Sigmoid colon (tissue), 7 donors: ENCODE measurements around the gene LRP1B. TPM values are rescaled to one million over a fixed set of nuclear protein-coding genes. Genes with fewer than 3 reads are reported as not detected.

Experiments used
- DNase-seq: peaks from one replicate; pipeline ENCODE4 v3.0.0-alpha.2; 2019
- H3K27ac ChIP-seq, 4 donors: fragments of 200-600 bp; sonication (generic); one replicate each; pipeline ENCODE4 v1.5.1; 2016 to 2019; ENCODE audit warnings: mild to moderate bottlenecking in 1 of 4
- H3K27me3 ChIP-seq, 3 donors: fragments of 200-600 bp; sonication (generic); one replicate each; pipeline ENCODE4 v1.5.1; 2019; ENCODE audit warnings: mild to moderate bottlenecking in 1 of 3
- H3K36me3 ChIP-seq, 4 donors: fragments of 200-600 bp; sonication (generic); one replicate each; pipeline ENCODE4 v1.5.1; 2016 to 2019
- H3K4me1 ChIP-seq, 4 donors: fragments of 200-600 bp; sonication (generic); one replicate each; pipeline ENCODE4 v1.5.1; 2017 to 2019
- H3K4me3 ChIP-seq, 4 donors: fragments of 200-600 bp; sonication (generic); one replicate each; pipeline ENCODE4 v1.5.1; 2017 to 2019; ENCODE audit warnings: mild to moderate bottlenecking in 2 of 4, moderate library complexity in 1 of 4
- H3K9me3 ChIP-seq, 4 donors: fragments of 200-600 bp in 3 of 4; sonication (generic) in 3 of 4; one replicate each; pipeline versions ENCODE4 v1.5.1 to v1.6.1; 2013 to 2019
- EP300 ChIP-seq, 4 donors: sonication (generic); formaldehyde crosslinking; IDR thresholded peaks; one replicate each; pipeline ENCODE4 v1.6.1; 2017; ENCODE audit warnings: antibody characterized with exemption in 4 of 4
- POLR2A ChIP-seq, 2 donors: fragments of 450-650 bp; IDR thresholded peaks; one replicate each; pipeline ENCODE4 v1.6.1; 2016; ENCODE audit warnings: antibody characterized with exemption in 2 of 2, mild to moderate bottlenecking in 2 of 2, moderate library complexity in 2 of 2
- POLR2AphosphoS5 ChIP-seq, 4 donors: sonication (generic); formaldehyde crosslinking; IDR thresholded peaks; one replicate each; pipeline ENCODE4 v1.6.1; 2017; ENCODE audit warnings: antibody characterized with exemption in 4 of 4
- WGBS, 2 donors: extraction: QIAGEN DNeasy Blood & Tissue Kit; methylation state at CpG; one replicate each; pipeline ENCODE4 v1.1.7; 2013; 5-methylcytosine and 5-hydroxymethylcytosine counted together
- intact Hi-C: fragments of 100-400 bp; cut with DNase I; formaldehyde crosslinking; loops from one replicate; pipeline ENCODE4 v1.15.1; 2023
- polyA plus RNA-seq, 3 donors: library from polyadenylated mRNA; stranded (reverse); fragments of 200-250 nt; gene quantifications; one replicate each; pipeline ENCODE4 v1.2.3, GENCODE V29; 2013
- total RNA-seq, 4 donors: library from RNA; depleted of rRNA; stranded (reverse); fragments of >200 nt; gene quantifications; one replicate each; pipeline ENCODE4 v1.1.0, GENCODE V29; 2016
- TF ChIP-seq, protein P1 (sequence below), 4 experiments: fragments of 450-650 bp in 3 of 4; fragments of 200-600 bp in 1 of 4; IDR thresholded peaks; one replicate each; pipeline ENCODE4 v1.5.1; 2016 to 2019; ENCODE audit warnings: antibody characterized with exemption in 4 of 4, mild to moderate bottlenecking in 3 of 4, moderate library complexity in 2 of 4
- donor health status: healthy with polysubstance abuse.
- donor health status: Bipolar disorder and iron deficiency.
- donor health status: healthy.

The LRP1B gene
- total and polyA plus RNA-seq, 7 donors, result 0.06 to 5.1 (median 2.0) TPM; not detected in 1

DNA sequence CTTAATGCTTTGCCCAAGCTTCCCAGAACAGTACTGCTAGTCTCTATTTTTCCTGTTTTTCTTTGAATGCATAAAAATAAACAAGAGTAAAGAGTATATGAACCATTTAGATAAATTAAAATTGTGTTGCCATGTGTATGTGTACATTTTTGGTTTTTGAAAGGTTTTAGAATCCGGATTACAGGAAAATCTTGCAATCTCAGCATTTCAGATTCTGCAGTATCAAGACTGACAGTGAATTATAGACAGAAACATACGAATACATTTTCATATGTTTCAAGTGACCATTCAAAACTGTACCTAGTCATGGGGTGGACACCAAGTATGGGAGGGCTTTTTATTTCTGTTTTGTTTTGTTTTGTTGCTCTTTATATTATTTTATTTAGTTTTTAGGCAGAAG, 604.1 kb downstream of the LRP1B start:
- no peak overlapping the region for H3K27ac ChIP-seq
- no peaks in the 10 kb centered on the region for H3K36me3 ChIP-seq
- no peak overlapping the region for H3K4me3 ChIP-seq
- TF ChIP-seq POLR2A (IDR thresholded peaks at IDR 0.05), result no peak
- no peaks in the 10 kb centered on the region for H3K4me1 ChIP-seq
- WGBS, 2 donors, result 75 to 86% methylated on average over 2 of the region's 2 CpGs
- no peak for DNase-seq
- no peaks in the 10 kb centered on the region for H3K9me3 ChIP-seq
- H3K27me3 ChIP-seq, result no peaks in the 10 kb centered on the region
- intact Hi-C loops, result no loop called here

DNA sequence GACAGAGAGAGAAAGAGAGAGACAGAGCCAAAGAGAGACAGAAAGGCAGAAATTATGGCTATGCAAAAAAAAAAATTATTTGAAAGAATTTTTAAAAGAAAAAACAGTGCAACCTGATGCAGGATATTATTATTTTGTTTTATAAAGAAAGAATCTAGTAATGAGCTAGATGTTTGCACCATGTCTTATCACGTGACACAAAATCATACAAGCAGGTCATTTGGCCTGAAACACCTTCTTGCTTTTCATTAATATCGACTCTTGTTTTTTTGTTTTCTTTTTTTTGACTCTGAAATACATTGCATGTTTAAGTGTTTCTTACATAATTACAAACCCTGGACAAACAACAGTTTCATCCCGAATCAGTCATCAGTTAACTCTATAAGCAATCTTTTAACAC, 606.0 kb downstream of the LRP1B start:
- WGBS, 2 donors, result 61 to 64% methylated on average over 3 of the region's 3 CpGs
- no peak for DNase-seq
- Histone ChIP-seq H3K27ac (no peak overlapping the region), H3K9me3 (no peaks in the 10 kb centered on the region), H3K36me3 (no peaks in the 10 kb centered on the region), H3K4me3 (no peak overlapping the region), H3K4me1 (no peaks in the 10 kb centered on the region), H3K27me3 (no peaks in the 10 kb centered on the region)
- no peak for TF ChIP-seq POLR2AphosphoS5 (IDR thresholded peaks at IDR 0.05)
- TF ChIP-seq POLR2A (IDR thresholded peaks at IDR 0.05), result no peak
- no peak for TF ChIP-seq EP300 (IDR thresholded peaks at IDR 0.05)
- TF ChIP-seq, protein P1, sequence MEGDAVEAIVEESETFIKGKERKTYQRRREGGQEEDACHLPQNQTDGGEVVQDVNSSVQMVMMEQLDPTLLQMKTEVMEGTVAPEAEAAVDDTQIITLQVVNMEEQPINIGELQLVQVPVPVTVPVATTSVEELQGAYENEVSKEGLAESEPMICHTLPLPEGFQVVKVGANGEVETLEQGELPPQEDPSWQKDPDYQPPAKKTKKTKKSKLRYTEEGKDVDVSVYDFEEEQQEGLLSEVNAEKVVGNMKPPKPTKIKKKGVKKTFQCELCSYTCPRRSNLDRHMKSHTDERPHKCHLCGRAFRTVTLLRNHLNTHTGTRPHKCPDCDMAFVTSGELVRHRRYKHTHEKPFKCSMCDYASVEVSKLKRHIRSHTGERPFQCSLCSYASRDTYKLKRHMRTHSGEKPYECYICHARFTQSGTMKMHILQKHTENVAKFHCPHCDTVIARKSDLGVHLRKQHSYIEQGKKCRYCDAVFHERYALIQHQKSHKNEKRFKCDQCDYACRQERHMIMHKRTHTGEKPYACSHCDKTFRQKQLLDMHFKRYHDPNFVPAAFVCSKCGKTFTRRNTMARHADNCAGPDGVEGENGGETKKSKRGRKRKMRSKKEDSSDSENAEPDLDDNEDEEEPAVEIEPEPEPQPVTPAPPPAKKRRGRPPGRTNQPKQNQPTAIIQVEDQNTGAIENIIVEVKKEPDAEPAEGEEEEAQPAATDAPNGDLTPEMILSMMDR (IDR thresholded peaks at IDR 0.05), result no peak
- intact Hi-C loops, result no loop called here

DNA sequence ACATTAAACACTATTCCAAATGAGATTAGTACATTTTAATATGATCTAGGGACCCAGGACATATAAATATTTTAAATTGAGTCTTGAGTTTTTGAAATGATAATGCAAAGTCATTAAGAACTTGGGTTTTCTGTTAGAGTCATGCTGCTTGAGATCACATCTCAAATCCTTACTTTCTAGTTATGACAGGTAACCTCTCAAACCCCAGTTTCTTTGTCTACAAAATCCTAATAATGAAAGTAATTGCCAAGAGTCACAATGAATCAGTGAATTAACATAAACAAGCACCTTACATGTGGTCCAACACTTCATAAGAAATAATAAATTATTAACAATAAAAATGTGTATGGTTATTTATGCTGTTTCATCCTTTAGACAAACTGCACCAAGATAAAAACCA, 607.6 kb downstream of the LRP1B start:
- intact Hi-C loops, result no loop called here
- H3K4me1 ChIP-seq, result no peaks in the 10 kb centered on the region
- TF ChIP-seq POLR2AphosphoS5 (IDR thresholded peaks at IDR 0.05) (no peak), POLR2A (IDR thresholded peaks at IDR 0.05) (no peak)
- TF ChIP-seq, protein P1 (IDR thresholded peaks at IDR 0.05), result no peak
- DNase-seq, result no peak
- H3K9me3 ChIP-seq, result no peaks in the 10 kb centered on the region
- H3K4me3 ChIP-seq, result no peak overlapping the region
- H3K36me3 ChIP-seq, result no peaks in the 10 kb centered on the region
- H3K27me3 ChIP-seq, result no peaks in the 10 kb centered on the region
- no peak overlapping the region for H3K27ac ChIP-seq

DNA sequence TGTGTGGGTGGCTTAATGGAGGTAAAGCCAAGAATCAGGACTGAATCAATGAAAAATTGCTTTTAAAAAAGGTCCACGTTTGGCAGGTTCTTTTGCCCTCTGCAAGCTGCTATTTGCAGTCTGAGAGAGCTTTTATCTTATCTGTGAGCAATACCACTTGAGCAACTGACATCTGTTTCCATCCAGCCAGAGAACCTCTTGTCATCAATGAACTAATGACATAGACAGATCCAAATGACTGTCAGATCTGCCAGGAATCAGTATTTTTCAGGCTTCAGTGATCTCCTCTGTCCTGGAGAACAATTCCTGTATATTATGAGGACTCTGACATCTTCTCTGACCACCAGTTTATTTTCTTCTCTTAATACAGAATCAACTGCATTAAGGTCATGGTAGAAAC, 608.1 kb downstream of the LRP1B start:
- WGBS, 2 donors, result 49 to 56% methylated on average over 1 of the region's 1 CpG

DNA sequence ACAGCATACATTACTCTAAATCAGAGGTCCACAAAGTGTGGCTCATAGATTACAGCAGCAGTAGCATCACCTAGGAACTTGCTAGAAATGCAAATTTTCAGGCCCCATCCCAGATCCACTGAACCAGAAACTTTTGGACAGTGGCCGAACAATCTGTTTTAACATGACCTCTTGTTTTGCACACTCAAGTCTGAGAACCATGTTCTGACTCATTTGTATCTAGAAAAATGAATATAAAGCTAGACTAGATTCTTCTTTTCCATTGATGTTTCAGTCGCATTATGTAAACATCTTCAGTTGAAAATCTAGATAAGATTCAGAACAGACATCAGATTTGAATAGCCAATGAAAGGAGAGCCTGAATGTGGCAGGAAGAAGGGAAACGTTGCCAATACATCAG, 608.8 kb downstream of the LRP1B start:
- no peaks in the 10 kb centered on the region for H3K36me3 ChIP-seq
- H3K27me3 ChIP-seq, result no peaks in the 10 kb centered on the region
- H3K9me3 ChIP-seq, result no peaks in the 10 kb centered on the region
- TF ChIP-seq, protein P1 (IDR thresholded peaks at IDR 0.05), result no peak
- TF ChIP-seq EP300 (IDR thresholded peaks at IDR 0.05), result no peak
- no peak for TF ChIP-seq POLR2AphosphoS5 (IDR thresholded peaks at IDR 0.05)
- no peak for TF ChIP-seq POLR2A (IDR thresholded peaks at IDR 0.05)
- WGBS, 2 donors, result 79 to 82% methylated on average over 3 of the region's 3 CpGs
- H3K27ac ChIP-seq, result no peak overlapping the region
- intact Hi-C loops, result no loop called here
- H3K4me3 ChIP-seq, result no peak overlapping the region
- no peak for DNase-seq
- H3K4me1 ChIP-seq, result no peaks in the 10 kb centered on the region

More for the DNA sequence above, 608.1 kb downstream of the LRP1B start:
- DNase-seq, result no peak
- H3K9me3 ChIP-seq, result no peaks in the 10 kb centered on the region
- H3K36me3 ChIP-seq, result no peaks in the 10 kb centered on the region
- no peak for TF ChIP-seq POLR2AphosphoS5 (IDR thresholded peaks at IDR 0.05)
- no peak for TF ChIP-seq POLR2A (IDR thresholded peaks at IDR 0.05)
- TF ChIP-seq EP300 (IDR thresholded peaks at IDR 0.05), result no peak
- TF ChIP-seq, protein P1 (IDR thresholded peaks at IDR 0.05), result no peak
- H3K27me3 ChIP-seq, result no peaks in the 10 kb centered on the region
- intact Hi-C loops, result no loop called here
- H3K4me1 ChIP-seq, result no peaks in the 10 kb centered on the region
- H3K4me3 ChIP-seq, result no peak overlapping the region
- no peak overlapping the region for H3K27ac ChIP-seq
